C4-2B (cell line): ENCODE measurements around the gene ZNF423.

Experiments
- ZFX ChIP-seq: fragments of 450-650 bp; IDR thresholded peaks from 2 replicates; pipeline ENCODE4 v1.6.1; 2017
- TF ChIP-seq, protein P1 (sequence below): fragments of 450-650 bp; conservative IDR thresholded peaks from 2 replicates; pipeline ENCODE4 v1.5.1; 2017; ENCODE audit warnings: mild to moderate bottlenecking

DNA sequence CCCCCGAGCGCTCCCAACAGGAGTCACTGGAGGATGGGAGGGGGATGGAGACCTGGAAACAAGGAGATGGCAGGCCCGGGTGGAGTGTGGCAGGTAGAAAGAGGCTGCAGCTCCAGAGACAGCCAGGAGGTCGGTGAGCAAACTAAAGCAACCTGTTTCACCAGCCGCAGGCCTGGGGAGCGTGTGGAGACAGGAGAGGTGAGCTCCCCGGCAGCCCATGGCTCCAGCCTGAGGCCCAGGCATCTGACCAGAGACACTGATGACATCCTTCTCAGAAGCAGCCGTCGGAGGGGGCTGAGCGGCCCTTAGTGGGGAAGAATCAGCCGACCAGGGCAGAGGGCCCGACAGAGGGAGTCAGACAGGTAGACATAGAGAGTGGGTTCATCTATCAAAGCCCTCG, 165.1 kb downstream of the ZNF423 start:
- TF ChIP-seq, protein P1, sequence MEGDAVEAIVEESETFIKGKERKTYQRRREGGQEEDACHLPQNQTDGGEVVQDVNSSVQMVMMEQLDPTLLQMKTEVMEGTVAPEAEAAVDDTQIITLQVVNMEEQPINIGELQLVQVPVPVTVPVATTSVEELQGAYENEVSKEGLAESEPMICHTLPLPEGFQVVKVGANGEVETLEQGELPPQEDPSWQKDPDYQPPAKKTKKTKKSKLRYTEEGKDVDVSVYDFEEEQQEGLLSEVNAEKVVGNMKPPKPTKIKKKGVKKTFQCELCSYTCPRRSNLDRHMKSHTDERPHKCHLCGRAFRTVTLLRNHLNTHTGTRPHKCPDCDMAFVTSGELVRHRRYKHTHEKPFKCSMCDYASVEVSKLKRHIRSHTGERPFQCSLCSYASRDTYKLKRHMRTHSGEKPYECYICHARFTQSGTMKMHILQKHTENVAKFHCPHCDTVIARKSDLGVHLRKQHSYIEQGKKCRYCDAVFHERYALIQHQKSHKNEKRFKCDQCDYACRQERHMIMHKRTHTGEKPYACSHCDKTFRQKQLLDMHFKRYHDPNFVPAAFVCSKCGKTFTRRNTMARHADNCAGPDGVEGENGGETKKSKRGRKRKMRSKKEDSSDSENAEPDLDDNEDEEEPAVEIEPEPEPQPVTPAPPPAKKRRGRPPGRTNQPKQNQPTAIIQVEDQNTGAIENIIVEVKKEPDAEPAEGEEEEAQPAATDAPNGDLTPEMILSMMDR: no peak
- no peak for TF ChIP-seq ZFX
